Measurements from ENCODE around the gene METTL16. TPM values are rescaled to one million over a fixed set of nuclear protein-coding genes. Genes with fewer than 3 reads are reported as not detected.

The METTL16 gene
- total and polyA plus RNA-seq, 10 donors = 17.1 to 38.2 (median 27.8) TPM

GRCh38 chr17:2416010-2416734, 95.5 kb downstream of the METTL16 start:
- peak in 2 of 3 donors; percentile 61 to 75 for TF ChIP-seq POLR2AphosphoS5 (IDR thresholded peaks at IDR 0.05)
- TF ChIP-seq POLR2A (IDR thresholded peaks at IDR 0.05) = no peak
- peak; percentile 92 to 100 (median 98) for TF ChIP-seq CTCF (IDR thresholded peaks at IDR 0.05 in 8 of 11, conservative IDR thresholded peaks at IDR 0.05 in 3 of 11)
- Histone ChIP-seq H3K36me3 (peaks cover 0 to 59% (median 31%) of the 10 kb centered on the region in 6 donors), H3K4me3 (no peak overlapping the region), H3K27me3 (replicated peaks in 1 of 7) (no peaks in the 10 kb centered on the region), H3K9me3 (no peaks in the 10 kb centered on the region), H3K27ac (peak overlapping the region in 2 of 8 donors; percentile 6 to 9), H3K4me1 (peaks cover 8 to 36% (median 17%) of the 10 kb centered on the region in 6 donors)
- WGBS, 5 donors = 32 to 41% (median 37%) methylated on average over 19 of the region's 19 CpGs
- DNase-seq = peak; percentile 94
- intact Hi-C loops (cut with DNase I; ENCODE audit: low total_unique reads) = loop anchor here (10.0 kb wide), 1 partner anchor 51 kb away; no protein-coding TSS in a partner anchor

GRCh38 chr17:2415081-2415480, 96.6 kb downstream of the METTL16 start:
- TF ChIP-seq POLR2A (IDR thresholded peaks at IDR 0.05) = no peak
- no peak for TF ChIP-seq POLR2AphosphoS5 (IDR thresholded peaks at IDR 0.05)
- no peak for TF ChIP-seq CTCF (IDR thresholded peaks at IDR 0.05 in 8 of 11, conservative IDR thresholded peaks at IDR 0.05 in 3 of 11)
- no peak for DNase-seq
- intact Hi-C loops (cut with DNase I; ENCODE audit: low total_unique reads) = loop anchor here (2.0 to 10.0 kb wide), 2 partner anchors 32 to 50 kb away; no protein-coding TSS in a partner anchor

GRCh38 chr17:2414446-2415064, 97.1 kb downstream of the METTL16 start:
- no peak for DNase-seq
- H3K27ac ChIP-seq = no peak overlapping the region
- H3K4me3 ChIP-seq = no peak overlapping the region
- H3K4me1 ChIP-seq = peaks cover 8 to 36% (median 17%) of the 10 kb centered on the region in 6 donors
- WGBS, 5 donors = 93 to 97% (median 94%) methylated on average over 20 to 22 of the region's 22 CpGs
- no peaks in the 10 kb centered on the region for H3K27me3 ChIP-seq (replicated peaks in 1 of 7)
- intact Hi-C loops (cut with DNase I; ENCODE audit: low total_unique reads) = loop anchor here (2.0 to 10.0 kb wide), 2 partner anchors 32 to 50 kb away; no protein-coding TSS in a partner anchor
- no peaks in the 10 kb centered on the region for H3K9me3 ChIP-seq
- no peak for TF ChIP-seq POLR2A (IDR thresholded peaks at IDR 0.05)
- TF ChIP-seq POLR2AphosphoS5 (IDR thresholded peaks at IDR 0.05) = peak in 1 of 3 donors; percentile 41
- no peak for TF ChIP-seq CTCF (IDR thresholded peaks at IDR 0.05 in 8 of 11, conservative IDR thresholded peaks at IDR 0.05 in 3 of 11)
- peaks cover 0 to 42% (median 18%) of the 10 kb centered on the region in 6 donors for H3K36me3 ChIP-seq

More at GRCh38 chr17:2415081-2415480, 96.6 kb downstream of the METTL16 start:
- no peak overlapping the region for H3K27ac ChIP-seq
- peaks cover 0 to 48% (median 24%) of the 10 kb centered on the region in 6 donors for H3K36me3 ChIP-seq
- no peaks in the 10 kb centered on the region for H3K9me3 ChIP-seq
- 83 to 92% (median 87%) methylated on average over 9 of the region's 9 CpGs for WGBS, 5 donors
- peaks cover 8 to 36% (median 17%) of the 10 kb centered on the region in 6 donors for H3K4me1 ChIP-seq
- H3K27me3 ChIP-seq (replicated peaks in 1 of 7) = no peaks in the 10 kb centered on the region
- no peak overlapping the region for H3K4me3 ChIP-seq
